ENCODE measurements around the gene WEE1.

DNA sequence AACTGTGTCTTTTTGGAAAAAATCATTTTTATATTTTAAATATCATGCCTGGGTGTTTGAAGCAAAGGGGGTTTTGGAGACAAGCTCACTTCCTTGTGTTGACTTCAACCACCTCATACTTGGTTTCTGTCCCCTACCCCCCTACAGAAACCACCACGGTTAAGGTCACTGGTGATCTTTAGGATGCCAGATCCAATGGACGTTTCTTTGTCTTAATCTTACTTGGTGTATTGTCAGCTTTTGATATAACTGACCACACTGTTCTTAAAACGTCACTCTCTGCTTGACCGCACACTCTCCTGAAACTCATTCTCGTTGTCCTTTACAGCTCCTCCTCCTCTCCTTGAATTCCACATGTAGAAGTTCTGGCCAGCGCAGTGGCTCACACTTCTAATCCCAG lies 55.6 kb downstream of the WEE1 start:
- TF ChIP-seq, protein P1, sequence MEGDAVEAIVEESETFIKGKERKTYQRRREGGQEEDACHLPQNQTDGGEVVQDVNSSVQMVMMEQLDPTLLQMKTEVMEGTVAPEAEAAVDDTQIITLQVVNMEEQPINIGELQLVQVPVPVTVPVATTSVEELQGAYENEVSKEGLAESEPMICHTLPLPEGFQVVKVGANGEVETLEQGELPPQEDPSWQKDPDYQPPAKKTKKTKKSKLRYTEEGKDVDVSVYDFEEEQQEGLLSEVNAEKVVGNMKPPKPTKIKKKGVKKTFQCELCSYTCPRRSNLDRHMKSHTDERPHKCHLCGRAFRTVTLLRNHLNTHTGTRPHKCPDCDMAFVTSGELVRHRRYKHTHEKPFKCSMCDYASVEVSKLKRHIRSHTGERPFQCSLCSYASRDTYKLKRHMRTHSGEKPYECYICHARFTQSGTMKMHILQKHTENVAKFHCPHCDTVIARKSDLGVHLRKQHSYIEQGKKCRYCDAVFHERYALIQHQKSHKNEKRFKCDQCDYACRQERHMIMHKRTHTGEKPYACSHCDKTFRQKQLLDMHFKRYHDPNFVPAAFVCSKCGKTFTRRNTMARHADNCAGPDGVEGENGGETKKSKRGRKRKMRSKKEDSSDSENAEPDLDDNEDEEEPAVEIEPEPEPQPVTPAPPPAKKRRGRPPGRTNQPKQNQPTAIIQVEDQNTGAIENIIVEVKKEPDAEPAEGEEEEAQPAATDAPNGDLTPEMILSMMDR (optimal IDR thresholded peaks at IDR 0.05 in 1 of 3, IDR thresholded peaks at IDR 0.05 in 1 of 3, conservative IDR thresholded peaks at IDR 0.05 in 1 of 3; ENCODE audit: extremely low read depth in 1 of 3, insufficient read depth in 2 of 3, low read length in 3 of 3), result no peak
- no peak for TF ChIP-seq EZH2 (IDR thresholded peaks at IDR 0.05; ENCODE audit: low read length)
